Measurements from ENCODE around the gene RTL1.

DNA sequence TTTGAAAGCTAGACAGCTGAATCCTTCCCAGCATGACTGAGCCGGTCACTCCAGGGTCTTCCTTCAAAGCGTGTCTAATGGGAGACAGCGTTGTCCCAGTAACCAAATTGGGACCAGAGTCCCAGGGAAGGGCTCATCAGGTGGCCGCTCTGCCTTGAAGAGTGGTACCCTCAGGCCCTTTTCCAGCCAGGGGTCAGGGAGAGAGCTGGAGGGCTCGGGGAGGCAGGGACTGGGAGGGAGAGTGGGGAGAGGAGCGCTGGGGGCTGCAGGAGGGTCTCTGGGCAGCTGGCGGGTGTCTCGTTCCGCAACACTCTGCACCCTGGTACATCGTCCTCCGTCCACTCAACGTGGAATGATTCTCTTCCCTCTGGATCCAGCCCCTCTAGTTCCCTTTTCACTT, 1.6 kb upstream of the RTL1 start:
- TF ChIP-seq CTCF (IDR thresholded peaks at IDR 0.05) (no peak), EP300 (IDR thresholded peaks at IDR 0.05) (no peak), POLR2AphosphoS5 (IDR thresholded peaks at IDR 0.05) (no peak)
